ENCODE data around the gene SCO2.

The SCO2 gene, protein sequence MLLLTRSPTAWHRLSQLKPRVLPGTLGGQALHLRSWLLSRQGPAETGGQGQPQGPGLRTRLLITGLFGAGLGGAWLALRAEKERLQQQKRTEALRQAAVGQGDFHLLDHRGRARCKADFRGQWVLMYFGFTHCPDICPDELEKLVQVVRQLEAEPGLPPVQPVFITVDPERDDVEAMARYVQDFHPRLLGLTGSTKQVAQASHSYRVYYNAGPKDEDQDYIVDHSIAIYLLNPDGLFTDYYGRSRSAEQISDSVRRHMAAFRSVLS

DNA sequence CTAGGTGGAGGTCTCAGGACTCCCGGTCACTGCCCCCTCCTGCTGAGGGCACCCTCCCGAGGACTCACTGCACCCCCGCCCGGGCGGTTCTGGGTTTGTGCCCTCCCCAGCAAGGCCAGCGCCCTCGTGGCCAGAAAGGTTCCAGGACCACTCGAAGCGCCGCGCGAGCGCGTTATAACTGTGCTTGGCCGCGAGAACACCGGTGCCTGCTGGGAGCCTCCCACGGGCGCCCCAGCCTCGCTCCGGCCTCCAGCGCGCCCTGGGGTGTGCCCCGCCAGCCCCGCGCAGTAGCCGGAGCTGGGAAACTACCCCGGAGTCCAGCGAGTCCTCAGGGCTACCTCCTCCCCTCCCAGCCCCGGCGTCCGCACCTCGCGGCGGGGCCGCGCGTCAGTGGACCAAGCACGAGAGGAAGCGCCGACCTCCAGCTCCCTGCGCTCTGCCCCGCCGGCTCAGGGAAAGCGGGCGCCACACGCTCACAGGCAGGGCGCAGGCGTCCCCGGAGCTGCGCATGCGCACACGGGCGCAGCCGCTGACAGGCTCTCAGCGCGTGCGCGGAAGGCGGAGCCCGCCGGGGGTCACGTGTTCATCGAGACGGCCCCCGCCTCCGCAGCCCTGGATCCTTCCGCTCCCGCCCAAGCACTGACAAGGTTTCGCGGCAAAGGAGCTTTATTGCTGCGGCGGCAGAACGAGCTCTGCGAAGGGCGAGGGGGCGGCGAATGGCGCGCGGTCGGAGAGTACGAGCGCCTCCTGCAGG lies at the start of gene SCO2:
TSS of gene SCO2 (minus strand) at position 495 of the 754 bp plus-strand sequence. CDS start 1,187 bp downstream, outside the sequence.
- peak; percentile 93 to 98 for DNase-seq

DNA sequence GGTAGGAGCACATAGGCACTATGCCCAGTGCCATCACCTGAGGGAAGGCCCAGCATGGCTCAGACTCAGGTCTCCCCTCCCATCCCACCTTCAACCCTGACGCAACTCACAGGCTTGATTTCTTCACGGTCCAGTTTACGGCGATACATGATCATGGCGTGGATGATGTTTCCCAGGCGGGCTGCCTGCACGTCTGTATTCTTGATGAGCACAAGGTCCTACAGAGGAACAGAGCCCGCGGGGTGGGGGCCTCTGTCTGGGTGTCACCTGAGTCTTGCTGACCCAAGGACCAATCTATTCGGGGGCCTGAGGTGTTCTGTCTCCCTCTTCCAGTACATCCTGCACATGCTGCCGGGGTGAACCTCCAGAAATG lies 49.0 kb upstream of the SCO2 start:
- no peak for DNase-seq

DNA sequence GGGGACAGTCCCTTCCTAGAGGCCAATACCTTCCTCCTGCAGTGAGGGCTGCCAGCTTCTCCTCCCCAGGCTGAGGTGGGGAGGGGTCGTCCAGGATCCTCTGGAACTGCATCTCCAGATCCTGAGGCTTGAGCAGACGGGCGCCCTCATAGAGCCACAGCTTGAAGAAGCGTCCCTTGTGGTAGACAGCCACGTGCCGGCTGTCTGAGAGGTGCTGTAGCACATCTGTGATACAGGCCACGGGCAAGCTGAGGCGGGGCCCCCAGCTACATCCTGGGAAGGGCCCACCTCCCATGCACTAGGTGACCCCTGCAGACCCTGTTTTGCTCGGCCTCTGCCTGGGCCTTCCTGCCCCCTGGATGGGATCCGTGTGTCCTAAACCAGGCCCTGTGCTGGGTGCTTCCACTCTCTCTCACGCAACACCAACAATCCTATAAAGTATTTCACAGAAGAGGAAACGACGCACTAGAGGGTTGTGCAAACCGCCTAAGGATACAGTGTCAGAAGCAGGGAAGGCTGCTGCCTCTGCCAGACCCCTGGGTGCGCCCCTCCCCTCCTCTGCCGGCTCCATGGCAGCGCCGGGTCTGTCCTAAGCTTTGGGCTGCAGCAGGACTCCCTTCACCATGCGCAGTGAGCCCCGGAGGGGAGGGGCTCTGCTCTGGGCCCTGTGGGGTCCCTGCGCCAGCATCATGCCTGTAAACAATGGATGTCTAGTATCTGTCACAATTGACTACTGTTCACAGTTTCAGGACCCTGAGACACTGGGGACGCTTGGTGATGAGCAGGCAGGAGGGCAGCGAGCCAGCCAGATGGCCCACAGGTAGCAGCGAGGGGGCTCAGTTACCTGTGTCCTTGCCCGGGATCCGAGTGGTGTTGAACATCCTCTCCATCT lies 48.3 kb upstream of the SCO2 start:
- DNase-seq = no peak

DNA sequence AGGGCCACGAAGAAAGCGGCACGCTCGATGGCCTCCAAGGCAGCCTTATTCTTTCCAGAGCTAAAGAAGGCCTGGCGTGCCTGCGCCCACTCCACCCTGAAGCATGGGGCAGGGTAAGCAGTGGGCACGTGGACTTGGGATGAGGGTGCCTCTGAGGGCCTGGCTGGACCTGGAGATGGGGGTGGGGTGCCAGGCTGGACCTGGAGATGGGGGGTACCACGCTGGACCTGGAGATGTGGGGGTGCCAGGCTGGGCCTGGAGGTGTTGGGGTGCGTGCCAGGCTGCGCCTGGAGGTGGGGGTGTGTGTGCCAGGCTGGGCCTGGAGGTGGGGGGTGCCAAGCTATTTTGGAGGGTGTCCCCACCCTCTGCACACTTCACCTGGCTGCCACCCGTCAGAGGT lies 47.6 kb upstream of the SCO2 start:
- no peak for DNase-seq

DNA sequence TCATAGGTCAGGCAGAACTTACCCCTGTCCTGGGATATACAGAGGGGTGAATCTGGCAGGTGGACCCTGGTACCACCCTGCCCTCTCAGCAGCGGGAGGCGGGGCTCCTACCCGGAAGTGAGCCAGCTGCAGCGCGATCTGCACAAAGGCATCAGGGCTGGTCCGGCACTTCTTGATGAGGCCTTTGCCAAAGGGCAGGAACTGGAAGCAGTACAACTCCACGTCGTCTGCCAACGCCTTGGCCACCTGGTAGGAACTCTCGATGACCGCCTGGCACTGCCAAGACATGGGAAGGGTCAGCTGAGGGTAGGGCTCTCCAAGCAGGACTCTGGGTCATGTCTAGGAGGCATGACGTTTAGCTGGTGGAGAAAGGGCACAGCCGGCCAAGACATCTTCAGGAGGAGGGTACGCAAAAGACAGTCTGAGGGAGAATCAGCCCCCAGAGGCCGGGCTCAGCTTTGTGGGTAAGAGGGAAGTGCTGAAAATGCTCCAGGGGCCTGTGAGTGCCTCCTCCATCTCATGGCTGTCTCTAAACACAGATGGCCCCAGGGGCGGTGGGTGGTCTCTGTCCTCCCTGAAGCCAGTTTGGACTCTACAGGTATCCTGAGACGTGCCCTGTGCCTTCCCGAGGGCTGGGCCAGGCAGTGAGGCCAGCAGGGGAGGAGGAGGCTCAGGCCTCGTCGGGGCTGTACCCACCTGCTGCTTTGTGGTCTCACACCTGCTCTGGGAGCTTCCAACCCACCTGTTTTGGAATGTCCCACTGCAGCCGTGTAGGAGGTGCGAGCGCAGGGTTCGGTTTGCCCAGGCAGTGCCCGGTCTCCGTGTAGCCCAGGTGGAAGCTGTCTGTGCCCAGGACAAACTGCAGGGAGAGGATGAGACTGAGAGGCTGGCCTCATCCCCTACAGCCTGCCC lies 46.1 kb upstream of the SCO2 start:
- DNase-seq = no peak

DNA sequence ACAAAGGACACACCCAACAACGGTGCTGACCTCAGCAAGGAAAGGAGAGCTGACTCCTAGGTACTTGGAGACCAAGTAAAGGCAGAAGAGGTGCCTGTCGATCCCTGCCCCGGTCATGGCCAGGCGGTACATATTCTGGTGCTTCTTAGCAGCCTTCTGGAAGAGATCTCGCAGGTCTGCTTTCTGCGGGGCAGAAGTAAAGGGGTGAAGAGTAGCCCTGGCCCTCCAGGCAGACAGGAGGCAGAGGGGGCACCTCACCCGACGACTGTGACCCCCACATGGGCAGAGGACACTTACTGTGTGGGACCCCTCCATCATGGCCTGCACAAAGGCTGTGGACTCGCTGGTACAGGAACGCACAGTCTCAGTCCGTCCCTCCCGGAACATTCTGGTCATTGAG lies 45.5 kb upstream of the SCO2 start:
- no peak for DNase-seq

DNA sequence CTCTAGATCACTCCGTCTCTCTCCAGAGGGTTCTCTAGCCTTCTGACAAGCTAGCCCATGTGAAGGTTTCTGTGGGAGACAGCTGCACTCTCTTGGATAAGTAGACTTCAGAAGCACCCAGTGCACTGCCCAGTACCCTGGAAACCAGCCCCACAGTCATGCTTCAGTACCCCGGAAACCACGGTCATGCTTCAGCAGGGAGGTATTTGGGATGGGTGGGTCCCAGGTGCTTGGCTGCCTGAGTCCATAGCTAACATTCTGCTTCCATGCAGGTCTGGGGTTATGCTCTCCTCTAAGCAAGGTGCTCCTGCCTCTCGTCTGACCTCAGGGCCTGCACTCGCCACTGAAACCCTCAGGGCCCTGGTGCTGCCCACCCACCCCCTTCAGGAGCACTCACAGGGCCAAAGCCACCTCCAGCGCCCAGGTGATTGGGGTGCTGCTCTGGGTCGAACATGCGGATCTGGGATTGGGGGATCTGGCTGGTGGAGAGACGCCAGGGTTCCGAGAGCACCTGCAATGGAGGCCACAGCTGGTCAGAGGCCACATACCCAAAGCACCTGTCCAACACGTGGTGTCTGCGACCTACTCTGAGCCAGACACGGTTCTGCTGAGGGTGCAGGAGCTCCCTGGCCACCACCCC lies 44.6 kb upstream of the SCO2 start:
- DNase-seq = no peak

DNA sequence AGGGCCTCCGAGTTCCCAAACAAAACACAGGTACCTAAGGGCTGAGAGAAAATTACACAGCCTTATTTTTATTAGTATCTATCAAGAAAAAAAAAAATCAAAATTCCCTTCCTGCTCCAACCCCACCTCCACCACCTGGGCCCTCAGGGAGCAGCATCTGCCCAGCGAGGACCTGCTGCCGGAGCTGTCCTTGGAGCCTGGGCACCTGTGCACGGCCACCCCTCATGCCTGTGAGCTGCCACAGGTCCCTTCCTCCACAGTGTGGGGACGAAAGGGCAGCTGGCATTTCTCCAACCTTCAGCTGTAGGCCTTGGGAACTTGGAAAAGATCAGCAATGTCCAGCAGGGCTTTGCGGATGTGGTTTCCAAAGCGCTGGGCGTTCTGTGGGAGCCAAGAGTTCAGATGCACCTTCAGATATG lies 43.7 kb upstream of the SCO2 start:
- no peak for DNase-seq

DNA sequence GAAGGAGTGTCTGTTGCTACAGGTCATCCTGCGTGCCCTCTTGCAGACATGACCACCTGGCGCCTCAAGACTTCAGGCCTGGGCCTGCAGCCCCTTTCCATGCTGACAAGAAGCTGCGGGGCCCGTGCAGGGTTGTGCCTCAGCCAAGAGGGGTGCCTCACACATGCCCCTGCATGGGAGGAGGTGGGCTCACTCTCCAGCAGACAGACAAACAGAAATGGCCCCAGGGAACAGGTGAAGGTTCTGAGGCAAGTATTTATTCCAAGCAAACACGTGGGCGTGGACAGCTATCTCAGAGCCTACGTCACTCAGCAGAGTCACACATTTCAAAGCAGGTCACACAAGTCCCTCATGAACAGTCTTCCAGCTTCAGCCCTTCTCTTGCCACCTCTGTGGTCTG lies 43.2 kb upstream of the SCO2 start:
- no peak for DNase-seq

DNA sequence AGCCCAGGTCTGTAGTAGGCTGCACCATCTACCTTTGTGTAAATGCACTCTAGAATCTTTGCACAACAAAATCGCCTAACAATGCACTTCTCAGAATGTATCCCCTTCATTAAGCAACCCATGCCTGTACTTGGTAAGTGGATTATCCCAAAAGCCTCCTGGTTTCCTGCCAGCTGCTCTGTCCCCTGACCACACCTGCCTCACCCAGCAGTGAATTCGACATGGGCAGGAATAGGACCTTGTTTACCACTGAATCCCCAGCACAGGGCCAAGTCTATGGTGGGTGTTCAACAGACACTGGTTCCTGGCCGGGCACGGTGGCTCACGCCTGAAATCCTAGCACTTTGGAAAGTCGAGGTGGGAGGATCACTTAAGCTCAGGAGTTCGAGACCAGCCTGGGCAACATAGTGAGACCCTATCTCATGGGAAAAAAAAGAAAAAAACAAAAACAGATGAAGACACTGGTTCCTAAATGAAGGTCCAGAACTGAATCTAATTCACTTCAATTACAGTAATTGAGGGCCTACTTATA lies 42.4 kb upstream of the SCO2 start:
- DNase-seq = no peak

DNA sequence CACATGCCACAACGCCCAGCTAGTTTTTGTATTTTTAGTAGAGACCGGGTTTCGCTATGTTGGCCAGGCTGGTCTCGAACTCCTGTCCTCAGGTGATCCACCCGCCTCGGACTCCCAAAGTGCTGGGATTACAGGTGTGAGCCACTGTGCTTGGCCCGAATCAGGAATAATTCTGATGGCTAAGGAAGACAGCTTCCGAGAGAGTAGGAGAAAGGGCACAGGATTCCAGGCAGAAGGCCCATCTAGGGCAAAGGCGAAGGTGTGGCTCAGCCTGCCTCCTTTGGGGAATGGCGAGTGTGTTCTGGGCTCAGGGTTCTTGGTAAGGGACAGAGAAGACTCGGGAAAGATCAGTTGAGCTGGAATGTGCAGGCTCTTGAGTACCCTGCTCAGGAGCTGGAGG lies 38.9 kb upstream of the SCO2 start:
- DNase-seq = no peak

DNA sequence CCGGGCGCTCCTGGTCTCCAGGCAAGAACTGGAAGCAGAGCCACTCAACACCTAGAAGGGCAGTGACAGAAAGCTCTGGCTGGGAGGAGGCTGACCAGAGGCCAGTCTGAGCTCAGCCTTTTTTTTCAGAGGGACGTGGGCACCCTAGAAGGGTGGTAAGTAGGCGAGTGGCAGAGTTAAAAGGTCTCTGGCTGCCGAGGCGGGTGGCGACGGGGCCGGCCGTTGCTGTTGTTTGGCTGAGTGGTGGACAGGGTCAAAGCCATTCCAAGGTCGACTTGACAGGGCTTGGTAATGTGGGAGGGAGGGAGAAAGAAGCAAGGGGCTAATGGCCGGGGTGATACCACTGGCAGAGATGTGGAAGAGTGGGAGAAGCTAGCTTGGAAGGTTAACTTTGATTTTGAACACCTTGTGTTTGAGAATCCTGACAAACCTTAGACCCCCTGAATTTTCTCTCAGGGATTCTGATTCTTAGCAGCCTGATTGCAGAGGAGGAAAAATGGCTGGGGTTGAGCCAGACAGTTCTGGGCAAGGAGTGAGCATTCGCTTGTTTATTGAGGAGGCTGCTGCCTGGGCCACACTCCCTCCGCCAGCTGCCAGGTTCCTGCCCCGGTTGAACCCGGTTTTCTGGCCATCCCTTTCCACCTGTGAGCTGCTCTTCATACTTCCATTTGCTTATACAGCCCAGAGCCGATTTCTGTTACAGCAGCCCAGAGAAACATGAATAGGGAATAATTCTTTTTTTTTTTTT lies 38.2 kb upstream of the SCO2 start:
- DNase-seq = no peak

DNA sequence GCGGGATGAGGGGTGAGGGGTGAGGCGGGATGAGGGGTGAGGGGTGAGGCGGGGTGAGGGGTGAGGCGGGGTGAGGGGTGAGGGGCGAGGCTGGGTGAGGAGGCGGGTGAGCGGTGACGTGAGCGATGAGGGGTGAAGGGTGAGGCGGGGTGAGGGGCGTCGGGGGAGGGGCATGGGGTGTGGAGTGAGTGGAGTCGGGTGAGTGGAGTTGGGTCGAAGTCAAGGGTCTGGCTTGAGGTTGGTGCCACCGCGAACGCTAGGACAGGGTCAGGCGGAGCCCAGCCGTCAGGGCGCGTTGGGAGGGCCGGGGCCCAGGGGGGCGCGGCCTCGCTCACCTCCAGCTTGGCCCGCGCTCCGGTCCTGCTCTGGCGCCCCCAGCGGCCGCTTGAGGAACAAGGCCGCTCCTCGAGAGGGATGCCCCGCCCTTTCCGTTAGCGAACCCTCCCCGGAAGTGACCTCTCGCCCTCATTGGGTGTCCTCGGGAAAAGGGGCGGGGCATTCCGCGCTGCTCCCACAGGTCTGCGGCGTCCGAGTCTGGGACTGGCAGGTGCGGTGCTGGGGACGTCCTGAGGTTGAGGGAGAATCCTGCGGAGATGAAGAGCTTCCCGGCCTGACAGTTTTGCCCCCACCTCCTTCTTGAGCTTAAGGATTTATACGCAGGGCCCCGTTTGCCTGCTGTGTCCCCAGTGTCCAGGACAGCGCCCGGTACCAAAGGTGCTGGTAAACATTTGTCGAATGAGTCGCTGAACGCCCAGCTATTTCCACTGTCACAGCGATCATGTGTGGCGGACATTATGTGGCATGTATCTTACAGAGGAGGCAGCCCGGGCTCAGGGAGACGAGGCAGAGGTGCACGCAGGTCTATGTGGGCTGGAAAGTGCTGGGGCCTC lies 37.4 kb upstream of the SCO2 start, which contains the start of gene SYCE3:
TSS of gene SYCE3 (minus strand) at position 397 of the 890 bp plus-strand sequence. CDS start 6,514 bp downstream, outside the sequence.
- DNase-seq = peak; percentile 88 to 96

DNA sequence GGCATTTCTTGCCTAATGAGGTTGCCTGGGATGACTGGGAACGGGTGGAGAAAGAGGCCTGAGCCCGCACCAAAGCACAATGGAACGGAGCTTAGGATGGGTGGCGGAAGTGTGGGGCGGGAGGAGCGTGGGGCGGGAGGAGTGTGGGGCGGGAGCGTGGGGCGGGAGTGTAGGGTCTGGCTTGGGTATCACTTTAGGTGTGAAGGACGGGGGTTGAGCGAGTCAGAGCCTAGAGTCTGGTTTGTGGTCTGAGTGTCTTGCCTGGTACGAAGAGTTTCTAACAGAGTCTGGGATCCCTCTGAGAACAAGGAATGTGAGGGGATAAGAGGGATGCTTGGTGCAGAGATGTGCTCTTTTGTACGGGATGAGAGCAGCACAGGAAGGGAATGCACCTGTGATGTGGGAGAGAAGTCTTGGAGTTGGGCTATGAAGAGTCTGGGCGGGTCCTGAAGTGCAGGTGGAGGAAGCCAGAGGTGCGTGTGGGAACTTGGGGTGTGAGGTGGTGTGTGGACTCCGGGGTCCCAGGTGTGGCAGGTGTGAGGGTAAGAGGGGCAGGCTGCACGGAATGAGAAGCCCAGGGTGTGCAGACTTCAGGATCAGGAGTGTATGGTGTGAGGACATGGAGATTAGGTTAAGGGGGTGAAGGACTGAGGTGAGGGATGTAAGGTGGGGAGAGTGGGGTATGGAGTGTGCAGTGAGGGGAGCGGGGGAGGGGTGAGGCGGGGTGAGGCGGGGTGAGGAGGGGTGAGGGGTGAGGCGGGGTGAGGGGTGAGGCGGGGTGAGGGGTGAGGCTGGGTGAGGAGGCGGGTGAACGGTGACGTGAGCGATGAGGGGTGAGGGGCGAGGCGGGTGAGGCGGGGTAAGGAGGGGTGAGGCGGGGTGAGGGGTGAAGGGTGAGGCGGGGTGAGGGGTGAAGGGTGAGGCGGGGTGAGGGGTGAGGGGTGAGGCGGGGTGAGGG lies 36.3 kb upstream of the SCO2 start:
- no peak for DNase-seq

DNA sequence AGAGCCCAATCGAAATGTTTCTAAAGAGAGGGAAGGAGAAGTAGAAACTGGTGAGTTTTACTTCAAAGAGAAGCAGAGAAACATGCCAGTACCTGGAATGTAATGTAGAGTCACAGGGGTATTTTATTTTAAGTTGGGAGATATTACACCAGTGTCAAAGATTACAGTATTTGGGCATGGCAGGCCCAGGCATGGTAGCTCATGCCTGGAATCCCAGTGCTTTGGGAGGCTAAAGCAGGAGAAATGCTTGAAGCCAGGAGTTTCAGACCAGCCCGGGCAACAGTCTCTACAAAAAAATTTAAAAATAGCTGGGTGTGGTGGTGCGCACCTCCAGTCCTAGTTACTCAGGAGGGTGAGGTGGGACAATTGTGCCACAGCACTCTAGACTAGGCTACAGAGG lies 34.6 kb upstream of the SCO2 start:
- DNase-seq = no peak

DNA sequence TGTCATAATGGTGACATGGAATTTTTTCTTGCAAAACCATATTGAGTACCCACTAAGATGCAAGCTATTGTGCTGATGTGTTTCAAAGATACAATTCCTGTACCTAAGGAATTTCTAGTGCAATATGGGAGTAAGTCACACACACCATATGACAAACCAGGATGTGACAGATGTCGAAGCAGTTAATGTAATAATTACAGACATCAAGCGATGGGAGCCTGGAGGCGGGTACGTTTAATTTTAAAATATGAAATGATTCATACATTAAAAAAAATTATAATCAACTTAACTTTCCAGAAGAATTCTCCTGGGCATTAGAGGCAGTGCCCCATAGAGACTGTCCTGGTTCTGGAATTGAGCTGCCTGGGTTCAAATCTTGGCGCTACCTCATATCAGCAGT lies 31.3 kb upstream of the SCO2 start:
- no peak for DNase-seq

DNA sequence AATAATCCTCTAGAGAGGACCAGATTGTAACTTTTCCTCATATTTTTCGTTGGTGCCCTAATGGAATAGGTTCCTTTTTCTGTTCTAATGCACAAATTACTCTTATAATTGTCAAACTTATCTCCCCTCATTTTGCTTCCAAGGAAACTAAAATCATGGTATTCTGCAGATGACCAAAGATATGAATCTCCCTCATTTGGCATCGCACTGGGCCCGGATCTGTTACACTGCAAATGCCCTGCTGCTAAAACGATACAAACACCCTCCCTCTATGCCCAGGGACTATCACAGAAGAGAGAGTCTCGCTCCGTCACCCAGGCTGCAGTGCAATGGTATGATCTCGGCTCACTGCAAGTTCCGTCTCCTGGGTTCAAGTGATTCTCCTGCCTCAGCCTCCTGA lies 27.9 kb upstream of the SCO2 start:
- DNase-seq = no peak

DNA sequence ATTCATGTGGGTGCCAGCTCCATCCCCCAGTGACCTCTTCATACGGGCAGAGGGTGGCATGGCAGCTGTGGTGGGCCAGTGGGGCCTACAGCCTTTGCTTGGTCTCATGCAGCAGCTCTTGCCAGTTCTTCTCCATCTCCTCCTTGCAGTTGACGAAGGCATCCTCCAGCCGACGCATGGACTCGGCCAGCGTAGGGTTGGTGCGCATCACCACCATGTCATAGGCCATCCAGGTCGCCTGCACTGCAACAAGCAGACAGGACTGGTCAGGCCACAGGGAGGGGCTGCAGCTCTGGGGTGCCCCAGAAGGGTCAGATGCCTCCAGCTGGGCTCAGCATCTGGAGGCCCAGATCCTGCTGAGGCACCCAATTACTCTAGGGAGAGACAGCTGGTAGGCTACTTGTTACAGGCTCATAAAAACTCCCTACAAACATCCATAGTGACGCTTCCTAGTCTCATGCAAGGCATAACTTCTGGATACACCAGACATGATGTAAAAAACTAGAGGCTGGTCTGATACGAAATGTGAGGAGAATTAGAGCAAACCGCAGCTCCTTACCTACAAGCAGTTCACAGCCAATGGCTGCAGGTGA lies 25.9 kb upstream of the SCO2 start:
- DNase-seq = no peak

All from NCI-H446 (cell line).